Hepatocyte (in vitro differentiated cells): ENCODE results near the gene TXNRD2.

ENCODE experiments used
- EZH2 ChIP-seq: fragments of 200-600 bp; sonication (generic); IDR thresholded peaks from 2 replicates; pipeline ENCODE4 v1.6.1; 2016; ENCODE audit warnings: antibody characterized with exemption, mild to moderate bottlenecking, borderline replicate concordance
- EZH2phosphoT487 ChIP-seq: fragments of 200-600 bp; sonication (generic); IDR thresholded peaks from one replicate; pipeline ENCODE4 v1.6.1; 2018; ENCODE audit warnings: antibody characterized with exemption, mild to moderate bottlenecking, low read depth, moderate library complexity; ENCODE audit not compliant: unreplicated experiment, severe bottlenecking
- TF ChIP-seq, protein P1 (sequence below): fragments of 200-600 bp; sonication (generic); IDR thresholded peaks from 2 replicates; pipeline ENCODE4 v1.5.1; 2016; ENCODE audit warnings: antibody characterized with exemption, mild to moderate bottlenecking; ENCODE audit not compliant: poor library complexity

DNA sequence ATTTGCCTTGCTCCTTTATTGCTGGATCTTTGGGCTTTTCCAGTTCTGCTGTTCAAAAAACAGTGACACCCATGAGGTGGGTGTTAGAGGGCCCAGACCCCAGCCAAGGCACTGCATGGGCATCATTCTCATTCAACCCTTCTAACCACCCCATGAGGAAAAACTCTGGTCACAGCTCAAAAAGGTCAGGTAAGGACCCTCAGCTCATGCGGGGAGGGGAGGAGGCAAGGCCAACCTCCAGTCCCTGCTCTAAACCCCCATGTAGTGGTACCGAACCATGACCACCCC is 94.3 kb downstream of the TXNRD2 start:
- TF ChIP-seq, protein P1, sequence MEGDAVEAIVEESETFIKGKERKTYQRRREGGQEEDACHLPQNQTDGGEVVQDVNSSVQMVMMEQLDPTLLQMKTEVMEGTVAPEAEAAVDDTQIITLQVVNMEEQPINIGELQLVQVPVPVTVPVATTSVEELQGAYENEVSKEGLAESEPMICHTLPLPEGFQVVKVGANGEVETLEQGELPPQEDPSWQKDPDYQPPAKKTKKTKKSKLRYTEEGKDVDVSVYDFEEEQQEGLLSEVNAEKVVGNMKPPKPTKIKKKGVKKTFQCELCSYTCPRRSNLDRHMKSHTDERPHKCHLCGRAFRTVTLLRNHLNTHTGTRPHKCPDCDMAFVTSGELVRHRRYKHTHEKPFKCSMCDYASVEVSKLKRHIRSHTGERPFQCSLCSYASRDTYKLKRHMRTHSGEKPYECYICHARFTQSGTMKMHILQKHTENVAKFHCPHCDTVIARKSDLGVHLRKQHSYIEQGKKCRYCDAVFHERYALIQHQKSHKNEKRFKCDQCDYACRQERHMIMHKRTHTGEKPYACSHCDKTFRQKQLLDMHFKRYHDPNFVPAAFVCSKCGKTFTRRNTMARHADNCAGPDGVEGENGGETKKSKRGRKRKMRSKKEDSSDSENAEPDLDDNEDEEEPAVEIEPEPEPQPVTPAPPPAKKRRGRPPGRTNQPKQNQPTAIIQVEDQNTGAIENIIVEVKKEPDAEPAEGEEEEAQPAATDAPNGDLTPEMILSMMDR, result no peak
- TF ChIP-seq EZH2phosphoT487, result no peak
- TF ChIP-seq EZH2, result no peak
